Nucleus accumbens (tissue), 56 donors: ENCODE measurements around the gene F8A2.
"Not testable (repeated sequence)": the region's sequence is repeated elsewhere in the genome, so short reads cannot be mapped to it uniquely, and the experiment has no call there.

ENCODE experiments used
- DNase-seq, 56 donors: peaks; one replicate each; lab custom pipeline; 2025; lab: John Stamatoyannopoulos, UW

The F8A2 gene

GRCh38 chrX:155381843-155382528, at the start of gene F8A2:
Gene F8A2, plus strand, starts transcription at chrX:155382095. Its CDS starts 20 bp downstream, at chrX:155382115.
- not testable (repeated sequence) for DNase-seq

GRCh38 chrX:155333544-155334100, 48.3 kb upstream of the F8A2 start:
- no peak for DNase-seq

- no peak for DNase-seq
Observed at GRCh38 chrX:155334486-155335336, 47.2 kb upstream of the F8A2 start, which contains the start of gene CLIC2. Gene CLIC2, minus strand, starts transcription at chrX:155334614. Its CDS starts 187 bp downstream, at chrX:155334427.

GRCh38 chrX:155335337-155335712, 46.6 kb upstream of the F8A2 start:
- not testable (repeated sequence) for DNase-seq

- DNase-seq, result not testable (repeated sequence)
Observed at GRCh38 chrX:155345689-155346088, 36.2 kb upstream of the F8A2 start.

GRCh38 chrX:155349448-155349847, 32.4 kb upstream of the F8A2 start:
- not testable (repeated sequence) for DNase-seq

- DNase-seq, result not testable (repeated sequence)
Observed at GRCh38 chrX:155363712-155364111, 18.2 kb upstream of the F8A2 start.

GRCh38 chrX:155373777-155374458, 8.0 kb upstream of the F8A2 start:
- DNase-seq, result not testable (repeated sequence)

- DNase-seq, result not testable (repeated sequence)
Observed at GRCh38 chrX:155379802-155380201, 2.1 kb upstream of the F8A2 start.

GRCh38 chrX:155382529-155382967, 653 bp downstream of the F8A2 start:
- not testable (repeated sequence) for DNase-seq

GRCh38 chrX:155389634-155390033, 7.7 kb downstream of the F8A2 start:
- DNase-seq, result no peak

GRCh38 chrX:155394747-155395276, 12.9 kb downstream of the F8A2 start:
- DNase-seq, result not testable (repeated sequence)

- DNase-seq, result no peak
Observed at GRCh38 chrX:155406429-155406828, 24.5 kb downstream of the F8A2 start.

GRCh38 chrX:155417769-155418168, 35.9 kb downstream of the F8A2 start:
- DNase-seq, result no peak
